ENCODE data around the gene NF1.

DNA sequence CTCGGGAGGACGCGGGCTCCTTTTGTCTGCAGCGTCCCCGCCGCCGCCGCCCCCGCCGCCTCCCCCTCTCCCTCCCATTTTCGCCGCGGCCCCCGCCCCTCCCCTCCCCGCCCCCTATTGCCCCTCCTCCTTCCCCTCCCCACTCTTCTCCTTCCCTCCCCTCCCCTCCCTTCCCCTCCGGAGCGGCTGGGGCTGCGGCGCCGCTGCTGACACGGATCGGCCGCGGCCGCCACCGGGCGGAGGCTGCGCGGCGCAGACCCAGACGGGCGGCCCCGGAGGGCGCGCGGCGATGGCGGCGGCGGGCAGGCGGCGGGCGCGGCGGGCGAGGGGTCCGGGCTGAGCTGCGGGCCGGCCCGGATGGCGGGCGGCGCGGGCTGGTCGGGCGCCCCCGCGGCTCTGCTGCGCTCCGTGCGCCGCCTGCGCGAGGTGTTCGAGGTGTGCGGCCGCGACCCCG is 296.7 kb downstream of the NF1 start, which contains the start of gene RAB11FIP4:
- TF ChIP-seq, protein P1, sequence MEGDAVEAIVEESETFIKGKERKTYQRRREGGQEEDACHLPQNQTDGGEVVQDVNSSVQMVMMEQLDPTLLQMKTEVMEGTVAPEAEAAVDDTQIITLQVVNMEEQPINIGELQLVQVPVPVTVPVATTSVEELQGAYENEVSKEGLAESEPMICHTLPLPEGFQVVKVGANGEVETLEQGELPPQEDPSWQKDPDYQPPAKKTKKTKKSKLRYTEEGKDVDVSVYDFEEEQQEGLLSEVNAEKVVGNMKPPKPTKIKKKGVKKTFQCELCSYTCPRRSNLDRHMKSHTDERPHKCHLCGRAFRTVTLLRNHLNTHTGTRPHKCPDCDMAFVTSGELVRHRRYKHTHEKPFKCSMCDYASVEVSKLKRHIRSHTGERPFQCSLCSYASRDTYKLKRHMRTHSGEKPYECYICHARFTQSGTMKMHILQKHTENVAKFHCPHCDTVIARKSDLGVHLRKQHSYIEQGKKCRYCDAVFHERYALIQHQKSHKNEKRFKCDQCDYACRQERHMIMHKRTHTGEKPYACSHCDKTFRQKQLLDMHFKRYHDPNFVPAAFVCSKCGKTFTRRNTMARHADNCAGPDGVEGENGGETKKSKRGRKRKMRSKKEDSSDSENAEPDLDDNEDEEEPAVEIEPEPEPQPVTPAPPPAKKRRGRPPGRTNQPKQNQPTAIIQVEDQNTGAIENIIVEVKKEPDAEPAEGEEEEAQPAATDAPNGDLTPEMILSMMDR (IDR thresholded peaks at IDR 0.05; ENCODE audit: low read depth, low read length): no peak
- no peak for TF ChIP-seq POLR2A (IDR thresholded peaks at IDR 0.05; ENCODE audit: extremely low read depth, insufficient read length)
- no peak for TF ChIP-seq MYC (IDR thresholded peaks at IDR 0.05; ENCODE audit: low read depth, low read length)
- TF ChIP-seq, protein P2, sequence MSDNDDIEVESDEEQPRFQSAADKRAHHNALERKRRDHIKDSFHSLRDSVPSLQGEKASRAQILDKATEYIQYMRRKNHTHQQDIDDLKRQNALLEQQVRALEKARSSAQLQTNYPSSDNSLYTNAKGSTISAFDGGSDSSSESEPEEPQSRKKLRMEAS (IDR thresholded peaks at IDR 0.05; ENCODE audit: low read depth, low read length): no peak

All from NB4 (cell line).